Mesenteric fat pad (tissue), 1 donor: ENCODE data around the gene SYNGR4. TPM values are rescaled to one million over a fixed set of nuclear protein-coding genes. Genes with fewer than 3 reads are reported as not detected.

Experiments
- DNase-seq: peaks from one replicate; pipeline ENCODE4 v3.0.0-alpha.2; 2020; ENCODE audit warnings: low spot score
- total RNA-seq: library from RNA; stranded (reverse); fragmentation: NEBNext Ultra II Directional; extraction: Animal tissue kit (Norgen Biotek cat#: 25700); gene quantifications from one replicate; pipeline ENCODE4 v1.2.1, GENCODE V29; 2021
- donor health status: DM: yes; HTN: yes; CAD: no.

SYNGR4 gene
- total RNA-seq, 1 donor from 2014 or later = not detected

DNA sequence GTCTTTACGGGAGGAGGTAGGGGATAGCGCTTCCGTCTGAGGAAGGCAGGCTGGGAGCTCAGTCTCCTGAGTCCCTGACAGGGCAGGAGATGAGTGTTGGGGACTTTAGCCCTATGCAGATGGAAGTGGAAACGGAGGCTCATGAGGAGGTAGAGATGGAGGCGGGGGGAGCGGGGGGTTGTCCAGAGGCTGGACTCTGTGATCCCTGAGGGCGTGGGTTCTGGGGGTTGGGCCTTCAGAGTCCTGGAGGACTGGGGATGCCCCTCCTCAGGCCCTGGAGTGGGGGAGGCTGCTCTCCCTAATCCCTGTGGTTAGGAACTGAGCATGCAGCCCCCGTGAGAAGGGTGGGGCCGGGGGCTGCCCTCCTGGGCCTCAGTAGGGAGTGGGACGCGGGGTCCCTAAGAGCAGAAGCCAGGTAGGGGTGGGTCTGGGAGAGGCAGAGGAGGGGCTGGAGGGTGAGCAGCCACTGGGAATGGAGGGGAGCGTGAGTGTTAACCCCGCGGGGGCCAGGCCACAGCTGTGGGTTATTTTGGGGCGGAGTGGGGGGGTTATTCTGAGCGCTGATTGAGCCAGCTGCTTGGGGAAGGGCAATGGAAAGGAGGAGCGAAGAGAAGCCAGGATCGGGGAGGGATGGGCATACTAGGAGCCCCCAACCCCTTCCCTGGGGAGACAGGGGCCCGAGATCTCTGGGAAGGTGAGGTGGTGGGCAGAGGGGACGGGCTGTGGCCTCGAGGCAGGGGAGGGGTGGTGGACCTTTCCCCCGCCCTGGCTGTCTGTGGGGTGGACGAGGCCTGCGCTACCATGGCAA is 32.1 kb downstream of the SYNGR4 start:
- DNase-seq = no peak

DNA sequence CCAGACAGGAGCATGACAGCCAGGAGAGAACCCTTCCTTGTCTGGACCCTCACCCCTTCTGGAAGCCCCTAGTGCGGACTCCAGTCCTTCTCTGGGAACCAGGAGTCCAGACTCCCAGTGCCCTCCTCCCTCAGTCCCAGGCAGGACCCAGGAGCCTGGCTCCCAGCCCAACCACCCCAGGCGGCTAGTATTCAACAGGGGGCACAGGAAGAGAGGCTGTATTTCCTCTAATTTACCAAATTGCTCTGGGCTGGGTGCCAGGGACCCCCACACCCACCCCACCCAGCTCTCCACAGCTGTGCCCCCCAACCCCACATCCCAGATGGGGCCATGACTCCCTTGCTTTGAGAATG is 32.6 kb downstream of the SYNGR4 start:
- DNase-seq = no peak

DNA sequence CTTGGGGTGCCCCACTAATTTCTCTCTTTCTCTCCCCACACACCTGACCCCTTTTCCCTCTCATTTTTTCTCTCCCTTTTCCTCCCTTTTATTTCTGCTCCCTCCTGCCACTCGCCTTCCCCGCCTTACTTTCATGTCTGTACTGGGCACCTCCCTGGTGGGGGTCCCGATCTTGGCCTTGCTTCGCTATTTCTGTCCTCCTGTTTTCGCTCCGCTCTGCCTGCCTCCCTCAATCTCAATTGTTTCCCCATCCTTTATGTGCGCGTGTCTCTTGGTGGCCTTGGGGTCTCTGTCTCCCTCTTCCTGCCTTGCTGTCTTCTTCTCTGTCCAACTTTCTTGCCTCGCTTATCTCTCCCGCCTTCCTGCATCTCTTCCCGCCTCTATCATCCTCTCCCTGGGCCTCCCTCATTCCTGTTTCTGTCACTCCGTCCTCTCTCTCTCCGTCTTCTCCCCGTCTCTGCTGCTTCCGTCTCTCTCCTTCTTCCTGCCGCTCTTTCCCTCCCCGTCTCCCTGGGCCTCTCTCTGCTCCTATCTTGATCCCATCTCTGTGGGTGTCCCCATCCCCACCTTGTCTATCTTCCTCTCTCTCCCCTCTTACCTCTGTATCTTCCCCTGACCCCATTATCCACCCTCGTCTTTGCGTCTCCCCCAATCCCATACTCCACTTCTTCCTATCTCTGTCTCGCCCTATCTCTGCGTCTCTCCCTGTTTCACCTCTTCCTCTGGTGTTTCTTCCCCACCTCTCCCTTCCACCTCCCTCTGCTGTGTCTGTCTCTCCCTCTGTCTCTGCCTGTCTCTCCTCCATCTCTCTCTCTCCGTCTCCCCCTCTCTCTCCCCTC is 33.3 kb downstream of the SYNGR4 start:
- DNase-seq = no peak

DNA sequence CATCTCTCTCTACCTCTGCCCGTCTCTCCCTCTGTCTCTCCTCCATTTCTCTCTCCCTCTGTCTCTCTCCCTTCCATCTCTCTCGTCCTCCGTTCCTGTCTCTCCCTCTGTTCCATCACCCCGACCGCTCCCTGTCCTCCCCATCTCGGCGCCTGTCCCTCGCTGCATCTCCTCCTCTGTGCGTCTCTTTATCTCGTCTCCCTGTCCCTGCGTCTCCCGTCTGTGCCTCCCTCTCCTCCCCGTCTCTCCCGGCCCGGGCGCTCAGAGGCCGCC is 33.9 kb downstream of the SYNGR4 start:
- DNase-seq = no peak

DNA sequence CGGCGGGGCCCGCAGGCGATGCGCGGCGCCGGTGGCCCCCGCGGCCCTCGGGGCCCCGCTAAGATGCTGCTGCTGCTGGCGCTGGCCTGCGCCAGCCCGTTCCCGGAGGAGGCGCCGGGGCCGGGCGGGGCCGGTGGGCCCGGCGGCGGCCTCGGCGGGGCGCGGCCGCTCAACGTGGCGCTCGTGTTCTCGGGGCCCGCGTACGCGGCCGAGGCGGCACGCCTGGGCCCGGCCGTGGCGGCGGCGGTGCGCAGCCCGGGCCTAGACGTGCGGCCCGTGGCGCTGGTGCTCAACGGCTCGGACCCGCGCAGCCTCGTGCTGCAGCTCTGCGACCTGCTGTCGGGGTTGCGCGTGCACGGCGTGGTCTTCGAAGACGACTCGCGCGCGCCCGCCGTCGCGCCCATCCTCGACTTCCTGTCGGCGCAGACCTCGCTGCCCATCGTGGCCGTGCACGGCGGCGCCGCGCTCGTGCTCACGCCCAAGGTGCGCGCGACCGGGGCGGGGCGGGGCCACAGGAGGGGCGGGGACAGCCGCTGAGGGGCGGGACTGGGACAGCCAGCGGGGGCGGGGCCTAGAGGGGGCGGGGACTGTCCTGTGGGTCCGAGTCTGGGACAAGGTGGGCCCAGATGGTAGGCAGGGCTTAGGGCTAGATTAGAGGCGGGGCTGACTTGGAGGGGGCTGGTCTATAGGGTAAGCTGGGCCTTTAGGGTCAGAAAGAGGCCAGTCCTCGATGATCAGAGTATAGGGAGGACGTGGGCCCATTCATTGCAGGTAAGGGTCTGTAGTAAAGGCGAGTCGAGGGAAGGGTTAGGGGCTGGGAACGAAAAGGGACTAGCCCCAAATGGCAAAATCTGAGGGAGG is 34.4 kb downstream of the SYNGR4 start:
- peak; percentile 92 for DNase-seq

DNA sequence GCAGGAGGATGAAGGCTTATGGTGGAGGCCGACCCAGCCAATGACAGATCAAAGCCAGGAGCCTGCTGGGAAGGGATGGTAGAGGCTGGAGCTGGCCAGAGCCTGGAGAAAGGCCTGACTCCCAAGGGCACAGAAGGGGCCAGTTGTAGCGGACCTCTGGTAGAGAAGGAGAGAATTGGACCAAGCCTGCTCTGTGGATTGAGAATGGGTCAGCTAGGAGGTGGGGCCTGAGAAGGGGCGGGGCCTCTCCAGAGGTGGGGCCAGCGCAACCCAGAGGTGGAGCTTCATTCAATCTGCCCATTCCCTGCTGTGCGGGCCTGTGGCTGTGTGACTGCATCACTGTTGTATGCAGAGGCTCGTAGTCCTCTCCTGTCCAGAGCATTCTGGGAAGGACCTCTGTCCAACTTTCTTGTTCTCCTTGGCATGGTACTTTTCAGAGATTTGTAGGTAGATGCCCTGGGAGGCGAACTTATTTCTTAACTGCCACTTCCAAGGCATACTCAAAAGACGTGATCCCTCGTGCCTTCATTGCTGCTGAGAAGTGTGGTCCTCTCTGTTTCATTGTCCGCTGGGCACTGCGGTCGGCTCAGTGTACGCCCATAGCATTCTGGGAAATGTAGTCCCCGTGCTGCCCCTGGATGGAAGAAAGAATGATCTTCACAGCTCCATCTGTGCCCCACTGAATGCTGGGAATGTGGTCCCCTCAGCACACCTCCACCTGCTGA is 36.0 kb downstream of the SYNGR4 start:
- no peak for DNase-seq

DNA sequence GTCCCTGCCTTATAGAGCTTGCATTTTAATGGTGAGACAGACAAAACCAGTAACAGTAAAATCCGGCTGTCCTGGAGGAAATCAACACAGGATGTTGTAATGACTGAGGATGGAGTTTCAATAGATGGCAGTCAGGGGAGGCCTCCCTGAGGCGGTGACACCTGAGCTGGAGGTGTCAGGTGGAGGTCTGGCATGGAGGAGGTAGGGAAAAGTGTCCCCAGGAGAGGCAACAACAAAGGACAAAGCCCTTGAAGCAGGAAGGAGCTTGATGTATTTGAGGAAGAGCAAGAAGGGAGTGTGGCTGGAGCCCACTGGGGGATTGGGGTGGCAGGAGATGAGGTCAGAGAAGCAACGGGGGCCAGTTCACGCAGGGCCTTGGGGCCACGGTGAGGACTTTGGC is 37.1 kb downstream of the SYNGR4 start:
- no peak for DNase-seq

DNA sequence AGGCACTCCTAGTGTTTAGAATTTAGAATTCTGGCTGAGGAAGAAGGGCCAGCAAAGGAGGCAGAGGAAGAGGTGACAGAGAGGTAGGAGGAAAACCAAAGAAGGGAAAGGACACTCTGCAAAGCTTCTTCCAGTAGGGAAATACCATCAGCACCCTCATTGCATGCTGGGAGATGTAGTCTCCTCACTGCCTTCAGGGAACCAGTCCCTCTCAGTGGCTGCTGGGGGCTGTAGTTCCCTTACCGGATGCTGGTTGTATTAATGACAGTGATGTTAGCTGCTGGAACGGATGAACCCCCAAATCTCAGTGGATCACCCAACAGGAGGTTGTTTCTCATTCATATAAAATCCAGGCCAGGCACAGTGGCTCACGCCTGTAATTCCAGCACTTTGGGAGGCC is 39.4 kb downstream of the SYNGR4 start:
- no peak for DNase-seq

DNA sequence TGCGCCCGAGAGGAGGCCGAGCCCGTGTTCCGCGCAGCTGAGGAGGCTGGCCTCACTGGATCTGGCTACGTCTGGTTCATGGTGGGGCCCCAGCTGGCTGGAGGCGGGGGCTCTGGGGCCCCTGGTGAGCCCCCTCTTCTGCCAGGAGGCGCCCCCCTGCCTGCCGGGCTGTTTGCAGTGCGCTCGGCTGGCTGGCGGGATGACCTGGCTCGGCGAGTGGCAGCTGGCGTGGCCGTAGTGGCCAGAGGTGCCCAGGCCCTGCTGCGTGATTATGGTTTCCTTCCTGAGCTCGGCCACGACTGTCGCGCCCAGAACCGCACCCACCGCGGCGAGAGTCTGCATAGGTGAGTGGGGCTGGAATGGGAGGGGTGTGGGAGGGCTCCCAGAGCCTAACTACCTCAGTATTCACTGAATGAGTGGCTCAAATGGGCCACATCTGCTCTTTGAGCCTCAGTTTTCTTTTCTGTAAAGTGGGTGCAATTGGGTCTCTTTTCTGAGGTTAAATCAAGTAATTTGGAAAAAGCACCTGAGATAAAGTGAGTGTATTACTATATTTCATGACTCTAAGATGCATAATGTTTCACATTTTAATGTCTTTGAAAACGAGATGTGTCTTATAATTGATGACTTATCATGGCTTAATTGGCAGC is 41.0 kb downstream of the SYNGR4 start:
- no peak for DNase-seq

DNA sequence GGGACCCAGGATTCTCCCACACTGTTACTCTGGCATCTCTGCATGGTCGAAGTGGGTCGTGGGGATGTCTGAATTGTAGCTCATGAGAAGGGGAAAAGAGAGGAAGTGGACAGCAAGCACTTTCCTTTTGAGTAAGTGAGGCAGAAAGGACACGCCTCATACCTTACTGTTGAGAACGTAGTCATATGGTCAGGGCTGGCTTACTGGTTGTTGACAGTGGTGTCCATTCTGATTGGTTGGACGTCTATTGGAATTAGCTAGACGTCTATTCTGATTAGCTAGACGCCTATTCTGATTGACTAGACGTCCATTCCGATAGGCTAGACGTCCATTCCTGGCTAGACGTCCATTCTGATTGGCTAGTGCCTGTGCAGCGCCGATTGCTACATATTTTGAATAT is 41.7 kb downstream of the SYNGR4 start:
- no peak for DNase-seq

DNA sequence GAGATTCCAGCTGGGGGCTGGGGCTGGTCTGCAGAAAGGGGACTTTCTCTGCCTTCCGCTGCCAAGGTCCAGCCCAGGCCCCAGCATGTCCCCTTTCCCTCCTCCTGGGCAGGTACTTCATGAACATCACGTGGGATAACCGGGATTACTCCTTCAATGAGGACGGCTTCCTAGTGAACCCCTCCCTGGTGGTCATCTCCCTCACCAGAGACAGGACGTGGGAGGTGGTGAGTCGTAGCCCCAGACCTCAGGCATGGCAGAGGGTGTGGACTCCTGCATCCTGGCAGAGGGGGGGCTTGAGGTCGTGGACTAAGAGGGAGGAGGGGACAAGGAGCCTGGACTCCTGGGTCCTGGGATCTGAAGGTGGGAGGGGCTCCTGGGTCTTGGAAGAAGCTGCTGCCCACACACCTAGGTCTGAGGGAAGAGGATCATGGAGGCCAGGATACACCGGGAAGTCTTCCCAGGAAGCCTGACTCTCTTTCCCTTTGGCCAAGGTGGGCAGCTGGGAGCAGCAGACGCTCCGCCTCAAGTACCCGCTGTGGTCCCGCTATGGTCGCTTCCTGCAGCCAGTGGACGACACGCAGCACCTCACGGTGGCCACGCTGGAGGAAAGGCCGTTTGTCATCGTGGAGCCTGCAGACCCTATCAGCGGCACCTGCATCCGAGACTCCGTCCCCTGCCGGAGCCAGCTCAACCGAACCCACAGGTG is 49.9 kb downstream of the SYNGR4 start:
- no peak for DNase-seq

DNA sequence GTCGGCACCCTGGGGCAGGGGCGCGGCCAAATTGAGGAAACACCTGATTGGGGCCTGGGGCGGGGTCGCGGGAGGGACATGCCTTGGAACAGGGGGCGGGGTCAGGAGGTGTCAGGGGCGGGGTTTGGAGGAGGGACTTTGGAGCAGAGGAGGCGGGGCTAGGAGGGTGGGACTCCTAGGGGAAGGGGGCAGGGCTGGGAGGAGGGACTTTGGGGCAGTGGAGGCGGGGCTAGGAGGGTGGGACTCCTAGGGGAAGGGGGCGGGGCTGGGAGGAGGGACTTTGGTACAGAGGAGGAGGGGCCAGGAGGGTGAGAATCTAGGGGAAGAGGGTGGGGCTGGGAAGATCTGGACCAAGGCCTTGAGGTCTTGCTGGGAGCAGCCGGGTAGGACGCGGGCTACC is 51.2 kb downstream of the SYNGR4 start:
- DNase-seq = no peak

DNA sequence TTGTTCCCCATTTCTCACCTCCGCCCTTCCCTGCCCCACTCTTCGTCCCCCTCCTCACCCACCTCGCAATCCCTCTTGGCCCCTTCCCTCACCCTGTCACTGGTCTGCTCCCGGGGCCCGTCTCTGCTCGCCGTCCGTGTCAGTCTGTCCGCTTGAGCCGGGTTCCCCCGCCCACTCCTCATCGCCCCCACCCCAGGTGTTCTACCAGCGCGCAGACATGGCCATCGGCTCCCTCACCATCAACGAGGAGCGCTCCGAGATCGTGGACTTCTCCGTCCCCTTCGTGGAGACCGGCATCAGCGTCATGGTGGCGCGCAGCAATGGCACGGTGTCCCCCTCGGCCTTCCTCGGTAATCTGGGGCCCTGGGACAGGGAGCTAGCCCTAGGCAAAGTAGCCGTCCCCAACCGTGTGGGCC is 51.6 kb downstream of the SYNGR4 start:
- no peak for DNase-seq

DNA sequence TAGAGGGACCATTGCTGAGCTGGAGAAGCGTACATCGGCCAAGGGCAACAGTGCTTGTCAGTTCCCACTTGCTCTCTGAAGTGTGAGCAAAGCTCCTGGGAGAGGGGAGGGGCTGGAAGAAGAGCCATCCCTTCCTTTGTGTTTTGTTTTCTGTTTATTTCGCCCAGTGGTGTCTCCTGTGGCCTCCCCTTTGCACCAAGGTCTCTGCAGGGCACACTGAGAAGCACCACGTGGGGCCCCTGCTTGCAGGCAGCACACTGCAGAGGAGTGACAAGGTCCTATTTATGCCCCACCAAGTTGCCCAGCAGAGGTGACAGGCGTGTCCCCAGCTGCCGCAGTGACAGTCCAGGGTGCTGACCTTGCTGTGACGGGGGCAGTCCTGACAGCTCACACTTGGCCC is 53.3 kb downstream of the SYNGR4 start:
- DNase-seq = no peak

DNA sequence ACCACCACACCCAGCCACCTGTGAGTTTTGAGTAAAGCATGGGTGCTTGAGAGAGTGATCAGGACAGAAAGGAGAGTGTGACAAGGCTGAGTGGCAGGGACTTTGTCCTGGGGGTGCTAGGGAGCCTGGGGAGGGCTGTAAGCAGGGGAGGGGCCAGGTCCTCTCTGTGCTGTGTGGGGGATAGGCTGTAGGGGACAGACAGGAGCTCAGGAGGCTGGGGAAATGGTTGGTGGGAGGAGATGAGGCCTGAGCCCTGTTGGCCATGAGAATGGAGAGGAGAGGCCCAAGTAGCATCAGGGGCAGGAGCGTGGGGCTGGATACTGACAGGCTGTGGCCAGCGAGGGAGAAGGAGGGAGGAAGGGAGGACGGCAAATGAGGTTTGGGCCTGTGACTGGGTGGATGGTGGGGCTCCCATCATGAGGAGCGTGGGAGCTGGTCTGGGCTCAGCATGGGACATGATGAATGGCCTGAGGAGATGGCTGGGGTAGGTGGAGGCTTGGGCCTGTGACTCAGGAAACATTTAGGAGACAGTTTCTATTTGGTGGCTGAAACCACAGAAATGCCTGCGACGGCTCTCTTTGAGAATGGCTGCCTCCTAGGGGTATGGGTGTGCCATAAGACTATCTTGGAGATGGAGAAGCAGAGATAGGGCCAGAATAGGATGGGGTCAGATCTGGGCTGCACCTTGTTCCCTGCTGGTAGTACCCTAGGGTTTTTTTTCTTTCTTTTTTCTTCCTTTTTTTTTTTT is 54.3 kb downstream of the SYNGR4 start:
- DNase-seq = no peak

DNA sequence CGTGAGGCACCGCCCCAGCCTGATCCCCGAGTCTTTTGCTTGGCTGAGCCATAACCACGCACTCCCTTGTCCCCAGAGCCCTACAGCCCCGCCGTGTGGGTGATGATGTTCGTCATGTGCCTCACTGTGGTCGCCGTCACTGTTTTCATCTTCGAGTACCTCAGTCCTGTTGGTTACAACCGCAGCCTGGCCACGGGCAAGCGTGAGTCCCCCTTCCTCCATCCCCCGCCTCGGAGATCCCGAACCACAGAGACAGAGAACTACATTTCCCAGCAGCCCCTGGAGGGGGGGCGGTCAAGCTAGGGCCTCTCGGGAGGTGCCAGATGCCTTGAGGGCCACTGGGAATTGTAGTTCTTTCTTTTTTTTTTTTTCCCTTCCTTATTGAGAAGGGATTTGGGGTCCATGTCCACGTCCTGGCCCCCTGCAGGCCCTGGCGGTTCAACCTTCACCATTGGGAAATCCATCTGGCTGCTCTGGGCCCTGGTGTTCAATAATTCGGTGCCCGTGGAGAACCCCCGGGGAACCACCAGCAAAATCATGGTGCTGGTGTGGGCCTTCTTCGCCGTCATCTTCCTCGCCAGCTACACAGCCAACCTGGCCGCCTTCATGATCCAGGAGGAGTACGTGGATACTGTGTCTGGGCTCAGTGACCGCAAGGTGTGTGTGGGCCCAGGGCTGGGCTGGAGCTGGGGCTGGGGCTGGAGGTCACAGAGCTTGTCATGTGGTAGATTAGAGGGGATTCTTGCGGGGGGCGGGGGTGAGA is 55.2 kb downstream of the SYNGR4 start:
- DNase-seq = no peak

DNA sequence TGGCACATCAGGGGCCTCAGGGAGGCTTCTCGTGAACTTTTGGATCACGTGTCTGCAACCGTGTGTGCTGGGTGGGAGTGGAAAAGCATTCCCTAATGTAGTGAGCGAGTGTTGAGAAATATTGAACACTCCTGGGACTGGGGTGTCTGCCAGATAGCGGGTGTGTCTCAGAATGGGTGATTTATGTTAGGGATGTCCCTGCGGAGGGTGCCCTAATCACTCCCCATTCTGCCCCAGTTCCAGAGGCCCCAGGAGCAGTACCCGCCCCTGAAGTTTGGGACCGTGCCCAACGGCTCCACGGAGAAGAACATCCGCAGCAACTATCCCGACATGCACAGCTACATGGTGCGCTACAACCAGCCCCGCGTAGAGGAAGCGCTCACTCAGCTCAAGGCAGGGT is 57.4 kb downstream of the SYNGR4 start:
- no peak for DNase-seq

DNA sequence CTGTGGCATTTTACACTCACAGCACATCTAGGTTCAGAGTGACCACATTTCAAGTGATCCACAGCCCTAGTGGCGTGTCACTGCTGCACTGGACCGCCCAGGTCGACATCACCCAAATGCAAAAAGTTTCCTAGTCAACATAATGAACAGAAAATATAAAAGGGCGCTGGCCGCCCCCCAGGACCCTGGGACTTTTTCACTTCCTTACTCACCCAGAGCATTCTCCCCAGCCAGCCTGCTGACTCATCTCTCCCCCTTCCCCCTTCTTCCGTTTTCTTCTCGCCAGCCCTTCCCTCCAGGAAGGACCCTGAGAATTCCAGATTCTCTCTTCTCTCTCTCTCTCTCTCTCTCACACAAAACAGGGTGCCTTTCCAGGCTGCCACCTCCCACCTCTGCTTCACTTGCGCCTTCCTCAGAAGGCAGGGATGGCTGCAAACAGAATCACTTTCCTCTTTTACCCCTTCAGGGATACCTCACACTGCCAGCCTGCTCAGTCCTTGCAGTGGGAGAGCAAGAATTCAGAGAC is 60.6 kb downstream of the SYNGR4 start:
- no peak for DNase-seq
